HG03060 (cell line): ENCODE measurements around the gene NUBPL.
"Not testable (repeated sequence)": the region's sequence is repeated elsewhere in the genome, so short reads cannot be mapped to it uniquely, and the experiment has no call there.

Experiments
- ATAC-seq: cut with Tn5 transposase; IDR thresholded peaks from one replicate; pipeline ENCODE4 v1.9.1; 2021; ENCODE audit warnings: low read depth, moderate number of reproducible peaks; ENCODE audit not compliant: unreplicated experiment

The NUBPL gene

DNA sequence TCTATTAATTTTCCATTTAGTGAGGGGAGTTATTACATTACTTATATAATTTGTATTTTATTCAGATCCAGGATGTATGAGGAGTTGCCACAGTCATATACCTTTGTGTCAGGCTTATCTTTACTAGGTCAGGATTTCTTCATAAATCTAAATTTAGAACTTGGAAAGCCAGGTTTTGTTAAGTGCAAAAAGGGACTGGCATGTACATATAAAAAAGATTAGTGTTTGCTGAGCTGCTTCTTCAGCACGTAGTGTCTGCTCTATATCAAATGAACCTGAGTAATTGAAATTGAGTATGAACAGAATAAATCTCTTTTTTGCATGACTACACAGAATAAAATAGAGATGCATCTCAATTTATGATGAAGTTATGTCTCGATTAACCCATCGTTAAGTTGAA lies 157.4 kb downstream of the NUBPL start:
- no peak for ATAC-seq

DNA sequence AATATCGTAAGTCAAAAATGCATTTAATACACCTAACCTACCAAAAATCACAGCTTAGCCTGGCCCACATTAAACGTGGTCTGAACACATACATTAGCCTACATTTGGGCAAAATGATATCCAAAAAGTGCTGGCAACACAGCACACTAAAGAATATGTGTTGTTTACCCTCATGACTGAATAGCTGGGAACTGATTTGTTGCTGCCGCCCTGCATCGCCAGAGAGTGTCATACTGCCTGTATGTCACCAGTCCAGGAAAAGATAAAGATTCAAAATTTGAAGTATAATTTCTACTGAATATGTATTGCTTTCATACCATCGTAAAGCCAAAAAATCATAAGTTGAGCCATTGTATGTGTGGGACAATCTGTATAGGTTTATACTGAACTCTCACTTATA lies 157.8 kb downstream of the NUBPL start:
- ATAC-seq = no peak

DNA sequence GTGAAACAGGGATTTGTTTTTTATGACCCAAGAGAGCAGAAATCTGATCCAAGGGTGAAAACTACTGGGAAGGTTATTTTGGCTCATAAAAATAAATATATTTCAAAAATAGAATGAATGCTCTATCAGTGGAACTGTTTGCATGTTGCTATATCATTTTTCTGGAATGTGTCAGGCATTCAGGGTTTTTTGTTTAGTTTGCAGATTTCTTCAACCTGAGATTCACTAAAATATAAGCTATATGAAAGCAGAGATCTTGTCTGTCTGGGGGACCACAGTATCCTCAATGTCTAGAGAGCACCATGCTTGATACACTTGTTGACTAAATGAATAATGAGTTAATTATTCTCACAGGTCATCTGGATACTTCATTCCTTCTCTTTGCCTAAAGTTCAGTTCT lies 165.1 kb downstream of the NUBPL start:
- ATAC-seq = no peak

DNA sequence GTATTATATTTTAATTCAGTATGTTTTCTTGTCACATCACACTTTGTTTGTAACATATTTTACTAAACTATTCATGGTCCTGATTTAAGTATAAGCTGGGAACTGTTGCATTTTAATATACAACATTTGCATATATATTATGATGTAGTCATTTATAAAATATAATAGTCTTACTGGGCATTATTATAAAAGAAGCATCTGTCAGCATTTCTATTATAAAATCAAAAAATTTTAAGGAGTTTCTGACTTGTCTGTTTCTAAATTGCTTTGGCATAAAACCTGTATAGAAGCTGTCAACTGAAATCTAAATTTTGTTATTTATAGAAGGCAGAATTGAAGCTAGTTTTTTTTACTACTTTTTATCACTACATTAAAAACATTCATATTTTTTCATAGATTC lies 166.6 kb downstream of the NUBPL start:
- no peak for ATAC-seq

DNA sequence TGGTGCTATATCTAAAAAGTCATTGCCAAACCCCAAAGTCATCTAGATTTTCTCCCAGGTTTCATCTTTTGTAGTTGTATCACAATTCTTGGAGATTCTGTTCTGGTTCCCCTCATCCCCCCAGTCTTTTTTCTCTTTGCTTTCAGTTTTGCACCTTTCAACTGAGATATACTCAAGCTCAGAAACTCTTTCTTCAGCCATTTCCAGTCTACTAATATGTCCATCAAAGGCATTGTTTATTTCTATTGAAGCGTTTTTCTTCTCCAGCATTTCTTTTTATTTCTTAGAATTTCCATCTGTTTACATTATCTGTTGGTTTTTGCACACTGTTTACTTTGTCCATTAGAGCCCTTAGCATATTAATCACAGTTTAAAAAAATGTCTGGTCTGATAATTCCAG lies 179.5 kb downstream of the NUBPL start:
- ATAC-seq = no peak

DNA sequence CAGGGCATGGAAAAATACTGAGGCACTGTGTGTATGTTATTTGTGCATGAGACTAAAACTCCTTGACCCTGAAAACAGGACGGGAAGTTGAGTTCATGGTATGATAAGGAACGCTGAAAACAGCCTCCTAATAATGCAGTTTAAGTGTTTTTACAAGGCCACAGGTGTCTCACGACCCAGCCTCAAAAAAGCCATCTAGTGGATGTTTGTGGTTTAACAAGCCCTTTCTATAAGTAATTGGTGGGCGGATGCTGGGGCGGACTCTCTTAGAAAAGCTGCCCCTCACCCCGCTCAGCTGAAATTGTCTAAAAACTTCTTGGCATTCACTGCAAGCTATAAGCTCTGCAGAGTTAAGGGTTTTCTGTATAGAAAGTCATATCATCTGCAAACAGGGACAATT lies 184.5 kb downstream of the NUBPL start:
- ATAC-seq = no peak

DNA sequence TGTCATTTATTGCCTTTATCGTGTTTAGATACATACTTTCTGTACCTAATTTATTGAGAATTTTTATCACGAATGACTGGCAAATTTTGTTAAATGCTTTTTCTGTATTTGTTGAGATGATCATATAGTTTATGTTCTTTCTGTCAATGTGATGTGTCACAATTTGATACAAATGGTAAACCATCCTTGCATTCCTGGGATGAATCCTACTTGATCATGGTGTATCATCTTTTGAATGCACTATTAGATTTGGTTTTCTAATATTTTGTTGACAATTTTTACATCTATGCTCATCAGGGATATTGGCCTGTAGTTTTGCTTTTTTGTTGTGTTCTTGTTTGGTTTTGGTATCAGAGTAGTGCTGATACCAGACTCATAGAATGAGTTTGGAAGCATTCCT lies 185.1 kb downstream of the NUBPL start:
- ATAC-seq = no peak

GRCh38 chr14:31749275-31749674 lies 188.1 kb downstream of the NUBPL start:
- ATAC-seq = no peak

GRCh38 chr14:31751047-31751446 lies 189.8 kb downstream of the NUBPL start:
- not testable (repeated sequence) for ATAC-seq

GRCh38 chr14:31752867-31753661 lies 191.9 kb downstream of the NUBPL start:
- ATAC-seq = no peak

DNA sequence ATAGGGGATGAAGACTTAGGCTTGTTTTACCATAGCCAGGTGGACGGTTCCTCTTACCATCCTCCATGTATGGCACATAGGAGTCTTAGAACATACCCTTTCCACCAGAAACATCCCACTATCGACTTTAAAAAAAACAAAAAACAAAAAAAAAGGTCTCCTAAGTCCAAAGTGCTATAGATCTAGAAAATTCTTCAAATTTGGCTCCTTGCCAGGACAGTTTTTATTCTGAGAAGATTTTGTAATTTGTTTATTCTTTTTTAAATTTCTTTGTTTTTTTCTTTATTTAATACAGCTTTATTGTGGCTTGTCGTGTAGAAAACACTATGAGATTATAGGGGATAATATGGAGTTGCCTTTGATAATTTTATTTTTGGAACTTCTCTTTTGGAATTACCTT lies 197.7 kb downstream of the NUBPL start:
- ATAC-seq = no peak

GRCh38 chr14:31760277-31760676 lies 199.1 kb downstream of the NUBPL start:
- no peak for ATAC-seq

DNA sequence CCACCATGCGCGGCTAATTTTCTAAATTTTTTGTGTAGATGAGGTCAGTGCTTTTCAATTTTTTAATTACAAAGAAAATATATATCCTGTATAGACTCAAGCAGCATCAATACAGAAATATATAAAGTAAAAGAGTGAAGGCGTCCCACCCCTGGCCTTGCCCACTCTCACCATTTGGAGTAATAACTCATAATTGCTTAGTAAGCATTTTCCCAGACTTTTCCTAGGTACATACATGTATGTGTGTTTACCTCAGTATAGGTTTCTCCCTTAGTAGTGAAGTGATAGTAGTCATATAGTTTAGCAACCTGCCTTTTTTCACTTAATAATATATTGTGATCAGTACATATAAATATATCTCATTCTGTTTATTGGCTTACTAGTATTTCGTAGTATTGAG lies 200.1 kb downstream of the NUBPL start:
- no peak for ATAC-seq

GRCh38 chr14:31763041-31763440 lies 201.8 kb downstream of the NUBPL start:
- no peak for ATAC-seq

GRCh38 chr14:31766315-31766892 lies 205.2 kb downstream of the NUBPL start:
- ATAC-seq = no peak

- no peak for ATAC-seq
Observed at GRCh38 chr14:31768355-31768754, 207.2 kb downstream of the NUBPL start.

GRCh38 chr14:31770271-31770670 lies 209.1 kb downstream of the NUBPL start:
- no peak for ATAC-seq

DNA sequence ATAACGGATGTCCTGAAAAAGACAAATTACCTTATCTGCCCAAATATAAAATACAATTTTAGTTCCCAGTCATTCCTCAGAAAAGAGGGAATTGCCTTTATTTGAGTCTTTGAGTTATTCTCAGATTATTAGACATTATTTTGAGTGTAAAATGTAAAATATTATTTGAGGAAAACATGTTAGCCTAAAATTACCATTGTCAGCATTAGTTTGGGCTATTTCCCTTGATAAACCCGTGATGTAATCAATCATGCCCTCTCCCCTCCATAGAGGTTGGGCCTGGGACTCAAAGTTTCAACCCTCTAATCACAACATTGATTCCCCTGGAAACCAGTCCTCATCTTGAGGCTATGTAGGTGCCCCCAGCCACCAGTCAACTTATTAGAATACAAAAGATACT lies 213.4 kb downstream of the NUBPL start:
- no peak for ATAC-seq

DNA sequence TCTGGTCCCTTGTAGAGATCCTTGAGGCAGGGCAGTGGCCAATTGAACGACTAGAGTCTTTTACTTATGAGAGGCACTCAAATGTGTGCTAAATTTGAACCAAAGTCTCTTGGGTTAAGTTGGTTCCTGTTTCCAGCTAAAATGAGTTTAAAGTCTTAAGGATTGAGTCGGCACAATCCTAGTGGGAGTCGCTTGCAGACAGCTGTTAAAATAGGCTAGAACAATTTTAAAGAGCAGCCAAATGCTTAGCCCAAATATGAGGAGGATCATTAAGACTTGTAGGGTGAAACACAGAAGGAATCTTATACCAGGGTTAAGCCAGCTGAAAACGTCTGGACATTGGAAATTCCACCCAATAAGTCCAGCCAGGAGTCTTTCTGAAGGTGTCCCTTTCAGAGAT lies 216.1 kb downstream of the NUBPL start:
- ATAC-seq = no peak

- no peak for ATAC-seq
Observed at GRCh38 chr14:31781578-31781977, 220.4 kb downstream of the NUBPL start.

DNA sequence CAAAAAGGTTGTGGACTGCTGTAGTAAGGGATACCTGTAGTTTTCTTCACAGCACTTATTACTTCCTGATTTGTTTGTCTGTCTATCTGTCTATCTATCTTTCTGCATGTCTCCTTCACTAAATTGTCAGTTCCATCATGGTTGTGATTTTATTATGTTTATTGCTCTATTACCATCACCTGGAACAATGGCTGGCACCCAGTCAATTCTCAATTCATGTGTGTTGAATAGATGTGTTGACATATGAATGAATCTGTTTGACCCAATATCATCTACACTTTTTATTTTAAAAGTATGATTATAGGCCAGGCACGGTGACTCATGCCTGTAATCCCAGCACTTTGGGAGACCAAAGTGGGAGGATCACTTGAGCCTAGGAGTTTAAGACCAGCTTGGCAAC lies 224.4 kb downstream of the NUBPL start:
- no peak for ATAC-seq

GRCh38 chr14:31787377-31787776 lies 226.2 kb downstream of the NUBPL start:
- no peak for ATAC-seq
